Bronchial epithelial cell (primary cell): ENCODE data around the gene MINAR2. TPM values are rescaled to one million over a fixed set of nuclear protein-coding genes. Genes with fewer than 3 reads are reported as not detected.
A peak's percentile ranks its signal among the peaks of the same experiment; 100 is the strongest.

ENCODE experiments used
- DNase-seq: peaks from one replicate; pipeline ENCODE4 v3.0.0-alpha.2; 2010; ENCODE audit warnings: low read depth
- FAIRE-seq: peaks from 2 replicates; lab custom pipeline; 2011; peaks lifted over from hg19 to GRCh38; lab: Jason Lieb, UNC
- H3K27me3 ChIP-seq: 2 replicates; pipeline ENCODE4 v1.5.1; 2011; ENCODE audit warnings: low read length; ENCODE audit not compliant: control insufficient read depth, insufficient read depth
- H3K36me3 ChIP-seq: 2 replicates; pipeline ENCODE4 v1.5.1; 2011; ENCODE audit warnings: low read length; ENCODE audit not compliant: control insufficient read depth, insufficient read depth
- H3K4me3 ChIP-seq: 2 replicates; pipeline ENCODE4 v1.5.1; 2011; ENCODE audit warnings: mild to moderate bottlenecking, low read depth, low read length, control low read depth
- CTCF ChIP-seq: IDR thresholded peaks from 2 replicates; pipeline ENCODE4 v1.5.1; 2011; ENCODE audit warnings: mild to moderate bottlenecking, moderate library complexity, low read length, control low read depth, inconsistent platforms; ENCODE audit not compliant: insufficient read depth, severe bottlenecking
- total RNA-seq: library from RNA; depleted of rRNA; stranded (reverse); fragments of >200 nt; gene quantifications from 2 replicates; pipeline ENCODE4 v1.2.1, GENCODE V29; 2014

Gene MINAR2
- total RNA-seq, 1 donor from 2014 or later, result not detected

GRCh38 chr5:129781594-129781993 is 33.7 kb downstream of the MINAR2 start:
- no peaks in the 10 kb centered on the region for H3K36me3 ChIP-seq
- H3K4me3 ChIP-seq, result no peak overlapping the region
- DNase-seq, result no peak
- TF ChIP-seq CTCF, result no peak
- no peaks in the 10 kb centered on the region for H3K27me3 ChIP-seq
- no peak for FAIRE-seq

GRCh38 chr5:129803403-129803802 is 55.5 kb downstream of the MINAR2 start:
- DNase-seq (no peak), FAIRE-seq (no peak)
- Histone ChIP-seq H3K36me3 (no peaks in the 10 kb centered on the region), H3K27me3 (no peaks in the 10 kb centered on the region), H3K4me3 (no peak overlapping the region)
- no peak for TF ChIP-seq CTCF

GRCh38 chr5:129804705-129805104 is 56.8 kb downstream of the MINAR2 start:
- no peak for TF ChIP-seq CTCF
- H3K4me3 ChIP-seq, result no peak overlapping the region
- no peak for DNase-seq
- no peak for FAIRE-seq
- no peaks in the 10 kb centered on the region for H3K27me3 ChIP-seq
- no peaks in the 10 kb centered on the region for H3K36me3 ChIP-seq

- DNase-seq (peak; percentile 85), FAIRE-seq (no peak)
- Histone ChIP-seq H3K4me3 (no peak overlapping the region), H3K27me3 (no peaks in the 10 kb centered on the region), H3K36me3 (no peaks in the 10 kb centered on the region)
- TF ChIP-seq CTCF, result no peak
Measured at GRCh38 chr5:129807162-129807814, 59.4 kb downstream of the MINAR2 start.

Other genes with a start within 250 kb of the MINAR2 start
- gene CHSY3, start 156.4 kb downstream of the MINAR2 start, total RNA-seq, result under 0.01 and 0.26 TPM in 2 replicates